ENCODE measurements around the gene WDFY3.
A peak's percentile ranks its signal among the peaks of the same experiment; 100 is the strongest.

The WDFY3 gene, protein sequence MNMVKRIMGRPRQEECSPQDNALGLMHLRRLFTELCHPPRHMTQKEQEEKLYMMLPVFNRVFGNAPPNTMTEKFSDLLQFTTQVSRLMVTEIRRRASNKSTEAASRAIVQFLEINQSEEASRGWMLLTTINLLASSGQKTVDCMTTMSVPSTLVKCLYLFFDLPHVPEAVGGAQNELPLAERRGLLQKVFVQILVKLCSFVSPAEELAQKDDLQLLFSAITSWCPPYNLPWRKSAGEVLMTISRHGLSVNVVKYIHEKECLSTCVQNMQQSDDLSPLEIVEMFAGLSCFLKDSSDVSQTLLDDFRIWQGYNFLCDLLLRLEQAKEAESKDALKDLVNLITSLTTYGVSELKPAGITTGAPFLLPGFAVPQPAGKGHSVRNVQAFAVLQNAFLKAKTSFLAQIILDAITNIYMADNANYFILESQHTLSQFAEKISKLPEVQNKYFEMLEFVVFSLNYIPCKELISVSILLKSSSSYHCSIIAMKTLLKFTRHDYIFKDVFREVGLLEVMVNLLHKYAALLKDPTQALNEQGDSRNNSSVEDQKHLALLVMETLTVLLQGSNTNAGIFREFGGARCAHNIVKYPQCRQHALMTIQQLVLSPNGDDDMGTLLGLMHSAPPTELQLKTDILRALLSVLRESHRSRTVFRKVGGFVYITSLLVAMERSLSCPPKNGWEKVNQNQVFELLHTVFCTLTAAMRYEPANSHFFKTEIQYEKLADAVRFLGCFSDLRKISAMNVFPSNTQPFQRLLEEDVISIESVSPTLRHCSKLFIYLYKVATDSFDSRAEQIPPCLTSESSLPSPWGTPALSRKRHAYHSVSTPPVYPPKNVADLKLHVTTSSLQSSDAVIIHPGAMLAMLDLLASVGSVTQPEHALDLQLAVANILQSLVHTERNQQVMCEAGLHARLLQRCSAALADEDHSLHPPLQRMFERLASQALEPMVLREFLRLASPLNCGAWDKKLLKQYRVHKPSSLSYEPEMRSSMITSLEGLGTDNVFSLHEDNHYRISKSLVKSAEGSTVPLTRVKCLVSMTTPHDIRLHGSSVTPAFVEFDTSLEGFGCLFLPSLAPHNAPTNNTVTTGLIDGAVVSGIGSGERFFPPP (N-terminal part only)

DNA sequence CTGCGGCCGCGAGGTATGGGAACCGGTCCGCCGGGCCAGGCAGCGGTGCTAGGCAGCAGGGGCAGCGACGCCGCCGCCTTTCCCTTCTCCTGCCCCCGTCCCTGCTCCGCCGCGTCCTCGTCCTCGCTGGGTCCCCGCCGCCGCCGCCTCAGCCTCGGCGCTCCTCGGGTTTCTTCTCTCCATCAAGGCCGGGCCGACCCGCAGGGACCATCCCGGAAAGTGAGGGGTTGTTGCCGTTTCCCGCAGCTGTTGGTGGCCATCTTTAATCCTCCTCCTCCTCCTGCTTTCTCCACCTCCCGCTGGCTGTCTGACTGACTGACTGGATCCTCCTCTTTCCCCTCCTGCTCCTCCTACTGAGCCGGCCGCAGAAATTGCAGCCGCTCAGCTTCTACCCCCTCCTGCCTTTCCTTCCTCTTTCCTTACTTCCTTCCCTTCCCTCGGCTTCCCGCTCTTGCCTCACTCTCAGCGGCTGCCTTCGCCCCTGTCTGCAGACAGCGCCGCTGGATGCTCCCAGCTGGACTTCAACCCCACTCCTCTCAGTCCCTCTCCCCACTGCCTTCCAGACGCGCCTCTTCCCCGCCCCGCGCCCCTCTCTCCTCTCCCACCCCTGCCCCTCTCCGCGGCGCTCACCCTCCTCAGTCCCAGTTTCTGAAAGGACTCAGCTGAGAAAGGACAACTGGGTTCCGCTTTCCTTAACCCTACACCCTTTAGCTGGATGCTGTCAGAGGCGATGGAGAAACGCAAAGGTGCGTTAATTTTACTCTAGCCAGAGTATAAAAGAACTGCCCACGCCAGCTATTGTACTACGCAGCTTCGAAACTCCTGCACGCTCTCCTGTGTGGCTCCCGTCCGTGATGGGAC, at the start of gene WDFY3:
TSS of gene WDFY3 (minus strand) at position 309 of the 861 bp plus-strand sequence. CDS start 106,099 bp downstream, outside the sequence.
- H3K4me3 ChIP-seq (replicated peaks; ENCODE audit: low read depth, low read length), result peak within 1 kb of the TSS; percentile 74
- peak; percentile 63 for DNase-seq (ENCODE audit: extremely low read depth, low read depth)
- TF ChIP-seq, protein P1, sequence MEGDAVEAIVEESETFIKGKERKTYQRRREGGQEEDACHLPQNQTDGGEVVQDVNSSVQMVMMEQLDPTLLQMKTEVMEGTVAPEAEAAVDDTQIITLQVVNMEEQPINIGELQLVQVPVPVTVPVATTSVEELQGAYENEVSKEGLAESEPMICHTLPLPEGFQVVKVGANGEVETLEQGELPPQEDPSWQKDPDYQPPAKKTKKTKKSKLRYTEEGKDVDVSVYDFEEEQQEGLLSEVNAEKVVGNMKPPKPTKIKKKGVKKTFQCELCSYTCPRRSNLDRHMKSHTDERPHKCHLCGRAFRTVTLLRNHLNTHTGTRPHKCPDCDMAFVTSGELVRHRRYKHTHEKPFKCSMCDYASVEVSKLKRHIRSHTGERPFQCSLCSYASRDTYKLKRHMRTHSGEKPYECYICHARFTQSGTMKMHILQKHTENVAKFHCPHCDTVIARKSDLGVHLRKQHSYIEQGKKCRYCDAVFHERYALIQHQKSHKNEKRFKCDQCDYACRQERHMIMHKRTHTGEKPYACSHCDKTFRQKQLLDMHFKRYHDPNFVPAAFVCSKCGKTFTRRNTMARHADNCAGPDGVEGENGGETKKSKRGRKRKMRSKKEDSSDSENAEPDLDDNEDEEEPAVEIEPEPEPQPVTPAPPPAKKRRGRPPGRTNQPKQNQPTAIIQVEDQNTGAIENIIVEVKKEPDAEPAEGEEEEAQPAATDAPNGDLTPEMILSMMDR (IDR thresholded peaks at IDR 0.05; ENCODE audit: low read depth, low read length, missing control alignments), result no peak

DNA sequence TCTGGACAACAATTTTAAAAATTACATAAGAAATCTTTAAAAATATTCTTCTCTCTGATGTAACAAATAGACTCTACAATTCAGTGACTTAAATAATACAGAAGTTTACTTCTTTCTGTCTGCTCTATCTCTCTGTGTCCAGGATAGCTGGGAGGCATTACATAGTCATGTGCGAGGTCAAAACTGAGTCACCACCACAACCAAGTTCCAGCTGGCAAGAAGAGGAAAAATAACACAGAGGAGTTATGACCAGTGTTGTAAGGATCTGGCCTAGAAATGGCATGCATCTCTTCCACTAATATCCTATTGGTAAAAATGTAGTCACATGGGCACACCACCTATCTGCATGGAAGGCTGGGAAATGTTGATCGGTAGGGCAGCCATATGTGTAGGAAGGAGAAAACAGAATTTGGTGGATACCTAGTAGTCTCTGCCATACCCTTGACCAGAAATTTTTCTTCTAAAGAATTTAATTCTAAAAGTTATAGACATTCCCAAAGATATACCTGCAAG, 39.4 kb upstream of the WDFY3 start:
- H3K4me3 ChIP-seq (replicated peaks; ENCODE audit: low read depth, low read length), result no peak overlapping the region
- DNase-seq (ENCODE audit: extremely low read depth, low read depth), result peak; percentile 69
- TF ChIP-seq, protein P1 (IDR thresholded peaks at IDR 0.05; ENCODE audit: low read depth, low read length, missing control alignments), result no peak

DNA sequence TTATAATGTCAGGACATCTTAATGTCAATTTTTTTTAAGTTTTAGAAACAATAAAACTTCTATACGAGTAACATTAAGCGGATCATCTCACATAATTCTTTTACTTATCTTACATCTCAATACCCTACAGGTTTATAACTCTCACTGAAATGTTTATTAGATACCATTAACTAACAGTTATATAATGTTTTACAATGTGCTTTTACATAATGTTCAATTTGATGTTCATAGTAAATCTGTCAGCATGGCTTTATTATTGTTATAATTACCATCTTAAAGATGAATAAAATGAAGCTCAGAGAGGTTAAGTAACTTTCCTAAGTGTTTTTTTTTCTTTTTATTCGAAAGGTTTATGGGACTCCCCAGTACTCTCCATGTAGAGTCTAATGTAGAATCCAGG, 33.9 kb upstream of the WDFY3 start:
- TF ChIP-seq, protein P1 (IDR thresholded peaks at IDR 0.05; ENCODE audit: low read depth, low read length, missing control alignments), result no peak

DNA sequence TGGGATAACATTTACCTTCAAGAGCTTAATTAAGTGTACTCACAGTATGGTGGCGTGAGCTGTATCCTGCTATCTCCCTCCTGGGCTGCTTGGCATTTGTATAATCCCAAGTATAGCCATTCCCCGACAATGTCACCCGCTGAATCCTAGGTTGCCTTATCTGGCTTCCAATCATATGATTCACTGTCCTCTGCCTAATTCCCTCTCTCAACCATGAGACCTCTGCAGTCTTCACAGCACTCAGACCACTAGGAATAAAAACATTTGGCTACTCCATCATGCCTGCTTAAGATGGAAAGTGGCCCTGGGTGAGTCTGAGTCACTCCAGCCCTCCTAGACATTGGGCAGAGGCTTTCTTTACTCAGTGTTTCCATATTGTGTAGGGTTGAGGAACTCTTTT, 28.9 kb upstream of the WDFY3 start:
- TF ChIP-seq, protein P1 (IDR thresholded peaks at IDR 0.05; ENCODE audit: low read depth, low read length, missing control alignments), result no peak
- H3K4me3 ChIP-seq (replicated peaks; ENCODE audit: low read depth, low read length), result no peak overlapping the region
- DNase-seq (ENCODE audit: extremely low read depth, low read depth), result no peak

More for the DNA sequence above, 33.9 kb upstream of the WDFY3 start:
- DNase-seq (ENCODE audit: extremely low read depth, low read depth), result no peak
- H3K4me3 ChIP-seq (replicated peaks; ENCODE audit: low read depth, low read length), result no peak overlapping the region

DNA sequence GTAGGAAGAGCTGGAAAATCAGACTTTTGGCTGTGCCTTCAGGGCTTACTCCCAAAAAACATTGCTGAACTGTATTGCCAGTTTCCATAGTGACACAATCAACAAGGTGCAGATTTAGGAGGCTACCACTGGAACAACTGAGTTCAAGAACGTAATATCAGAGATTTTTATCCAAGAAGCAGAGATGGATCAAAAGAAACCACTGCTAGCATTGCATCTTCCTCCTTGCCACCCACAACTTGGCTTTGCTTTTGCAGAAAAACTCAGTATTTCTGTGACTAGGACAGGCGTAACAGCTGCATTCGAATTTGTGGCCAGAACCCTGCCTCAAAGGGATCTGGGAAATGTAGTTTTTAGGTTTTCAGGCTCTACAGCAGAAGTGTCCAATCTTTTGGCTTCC, 27.8 kb upstream of the WDFY3 start:
- no peak for DNase-seq (ENCODE audit: extremely low read depth, low read depth)
- TF ChIP-seq, protein P1 (IDR thresholded peaks at IDR 0.05; ENCODE audit: low read depth, low read length, missing control alignments), result no peak
- H3K4me3 ChIP-seq (replicated peaks; ENCODE audit: low read depth, low read length), result no peak overlapping the region

All from HFF-Myc (cell line).